Endothelial cell of hepatic sinusoid (primary cell): ENCODE data around the gene PEX26.

Source experiments
- in situ Hi-C: cut with HindIII; loops from 2 replicates; pipeline ENCODE4 v1.10.0; 2017; ENCODE audit warnings: low sequenced_read_pairs

Gene PEX26

GRCh38 chr22:18154821-18155390 is 77.1 kb downstream of the PEX26 start:
- in situ Hi-C loops, result no loop called here
